Measurements from ENCODE around the gene ANO4. TPM values are rescaled to one million over a fixed set of nuclear protein-coding genes. Genes with fewer than 3 reads are reported as not detected.

Gene ANO4
- total and polyA plus RNA-seq, 4 experiments from 2014 or later, result not detected

DNA sequence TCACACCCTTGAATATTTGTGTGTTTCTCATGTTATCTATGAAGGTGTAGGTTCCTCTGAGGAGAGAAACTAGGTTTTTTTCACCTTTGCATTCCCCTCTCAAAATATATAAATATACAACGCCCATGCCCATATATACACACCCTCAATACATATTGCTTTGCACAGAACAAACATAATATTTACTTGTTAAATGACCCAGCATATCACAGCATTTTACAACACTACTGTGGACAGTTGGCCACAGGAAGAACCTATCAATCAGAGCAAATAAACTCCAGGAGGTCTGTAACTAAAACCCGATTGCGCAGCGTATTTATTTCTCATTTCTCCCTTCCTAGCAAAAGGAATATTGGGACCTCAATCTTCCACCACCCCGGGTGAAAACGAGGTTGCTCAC, 219.4 kb downstream of the ANO4 start:
- no peak for DNase-seq
- POLR2A ChIA-PET (ENCODE audit: partially characterized antibody), result no interaction called here
- Mint-ChIP-seq H3K9me3 (peaks cover 0 to 16% (median 8%) of the 10 kb centered on the region in 8 donors), H3K4me1 (no peaks in the 10 kb centered on the region), H3K27ac (no peak overlapping the region), H3K4me3 (no peak overlapping the region), H3K36me3 (no peaks in the 10 kb centered on the region), H3K27me3 (no peaks in the 10 kb centered on the region)
- Histone ChIP-seq H3K4me1 (ENCODE audit: insufficient read depth, low read length) (no peaks in the 10 kb centered on the region), H3K9me3 (ENCODE audit: control insufficient read depth in 1 of 2, low read length in 2 of 2) (peaks cover 0 to 3% of the 10 kb centered on the region in 2 donors), H3K36me3 (ENCODE audit: insufficient read depth, low read length) (no peaks in the 10 kb centered on the region), H3K27me3 (ENCODE audit: insufficient read depth, low read length) (no peaks in the 10 kb centered on the region), H3K4me3 (ENCODE audit: low read length in 2 of 2) (no peak overlapping the region), H3K27ac (ENCODE audit: low read depth, low read length) (no peak overlapping the region)
- intact Hi-C loops (cut with micrococcal nuclease), result no loop called here
- CTCF ChIA-PET (ENCODE audit: partially characterized antibody), result no interaction called here

DNA sequence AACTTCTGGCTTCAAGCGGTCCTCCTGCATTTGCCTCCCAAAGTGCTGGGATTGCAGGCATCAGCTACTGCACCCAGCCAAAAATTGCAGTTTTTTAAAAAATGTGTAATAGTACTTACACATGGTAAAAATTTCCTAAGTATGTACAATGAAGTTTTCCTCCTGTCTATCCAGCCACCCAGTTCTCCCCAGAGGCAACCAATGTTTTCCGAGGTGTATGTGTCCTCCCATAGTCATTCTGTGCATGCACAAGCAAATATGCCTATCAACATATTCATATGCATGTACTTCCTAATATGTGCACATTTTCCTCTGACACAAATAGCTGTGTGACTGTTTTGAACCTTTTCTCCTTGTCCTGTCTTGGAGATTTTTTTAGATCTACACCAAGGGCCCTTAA, 220.5 kb downstream of the ANO4 start:
- H3K36me3 Mint-ChIP-seq, result no peaks in the 10 kb centered on the region
- ChIA-PET CTCF (ENCODE audit: partially characterized antibody) (no interaction called here), POLR2A (ENCODE audit: partially characterized antibody) (no interaction called here)
- peaks cover 0 to 6% (median 2%) of the 10 kb centered on the region in 8 donors for H3K9me3 Mint-ChIP-seq
- Histone ChIP-seq H3K4me1 (ENCODE audit: insufficient read depth, low read length) (no peaks in the 10 kb centered on the region), H3K36me3 (ENCODE audit: insufficient read depth, low read length) (no peaks in the 10 kb centered on the region), H3K4me3 (ENCODE audit: low read length in 2 of 2) (no peak overlapping the region), H3K27me3 (ENCODE audit: insufficient read depth, low read length) (no peaks in the 10 kb centered on the region), H3K9me3 (ENCODE audit: control insufficient read depth in 1 of 2, low read length in 2 of 2) (no peaks in the 10 kb centered on the region), H3K27ac (ENCODE audit: low read depth, low read length) (no peak overlapping the region)
- no peak overlapping the region for H3K27ac Mint-ChIP-seq
- H3K4me1 Mint-ChIP-seq, result no peaks in the 10 kb centered on the region
- no peaks in the 10 kb centered on the region for H3K27me3 Mint-ChIP-seq
- no peak overlapping the region for H3K4me3 Mint-ChIP-seq
- DNase-seq, result no peak
- intact Hi-C loops (cut with micrococcal nuclease), result no loop called here

DNA sequence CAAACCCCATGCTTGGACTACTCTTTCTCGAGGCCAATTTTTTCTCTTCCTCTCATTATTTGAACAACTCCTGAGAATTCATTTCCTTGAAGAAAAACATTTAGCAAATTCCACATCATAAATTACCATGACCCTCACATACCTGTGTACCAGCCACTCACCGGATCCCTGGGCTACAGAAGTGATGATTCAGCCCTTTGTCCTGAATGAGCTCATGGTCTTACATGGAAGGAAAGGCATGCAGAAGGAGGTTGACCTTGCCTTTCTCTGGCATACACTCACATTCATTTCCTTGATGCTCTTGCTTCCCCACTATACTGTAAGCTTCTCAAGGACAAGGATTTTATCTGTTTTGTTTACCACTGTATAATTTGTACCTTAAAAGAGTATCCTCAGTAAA, 224.0 kb downstream of the ANO4 start:
- Histone ChIP-seq H3K36me3 (ENCODE audit: insufficient read depth, low read length) (no peaks in the 10 kb centered on the region), H3K4me3 (ENCODE audit: low read length in 2 of 2) (no peak overlapping the region), H3K4me1 (ENCODE audit: insufficient read depth, low read length) (no peaks in the 10 kb centered on the region), H3K27me3 (ENCODE audit: insufficient read depth, low read length) (no peaks in the 10 kb centered on the region), H3K27ac (ENCODE audit: low read depth, low read length) (no peak overlapping the region), H3K9me3 (ENCODE audit: control insufficient read depth in 1 of 2, low read length in 2 of 2) (no peaks in the 10 kb centered on the region)
- Mint-ChIP-seq H3K9me3 (peaks cover 0 to 7% (median 2%) of the 10 kb centered on the region in 8 donors), H3K36me3 (no peaks in the 10 kb centered on the region), H3K4me3 (no peak overlapping the region), H3K27me3 (no peaks in the 10 kb centered on the region), H3K4me1 (no peaks in the 10 kb centered on the region), H3K27ac (no peak overlapping the region)
- DNase-seq, result no peak
- CTCF ChIA-PET (ENCODE audit: partially characterized antibody), result no interaction called here
- POLR2A ChIA-PET (ENCODE audit: partially characterized antibody), result no interaction called here
- intact Hi-C loops (cut with micrococcal nuclease), result no loop called here

DNA sequence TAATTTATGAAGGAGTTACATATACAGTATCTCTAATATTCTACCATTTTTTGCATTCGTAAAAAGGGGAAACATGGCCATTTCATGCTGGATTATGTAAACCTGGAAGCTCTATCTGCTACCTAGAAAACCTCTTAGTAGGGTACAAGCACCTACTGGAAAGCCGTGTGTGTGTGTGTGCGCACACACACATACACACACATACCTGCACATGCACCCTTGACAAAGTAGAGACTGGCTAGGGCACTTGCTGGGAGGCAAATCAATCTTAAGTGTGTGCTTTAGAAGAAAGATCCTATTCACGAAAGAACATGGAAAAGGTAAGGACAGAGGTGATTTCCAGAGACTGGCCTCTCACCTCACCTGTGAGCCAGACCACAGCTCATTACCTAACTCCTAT, 224.6 kb downstream of the ANO4 start:
- Histone ChIP-seq H3K36me3 (ENCODE audit: insufficient read depth, low read length) (no peaks in the 10 kb centered on the region), H3K9me3 (ENCODE audit: control insufficient read depth in 1 of 2, low read length in 2 of 2) (no peaks in the 10 kb centered on the region), H3K27me3 (ENCODE audit: insufficient read depth, low read length) (no peaks in the 10 kb centered on the region), H3K4me1 (ENCODE audit: insufficient read depth, low read length) (no peaks in the 10 kb centered on the region), H3K4me3 (ENCODE audit: low read length in 2 of 2) (no peak overlapping the region), H3K27ac (ENCODE audit: low read depth, low read length) (no peak overlapping the region)
- Mint-ChIP-seq H3K9me3 (peaks cover 0 to 7% (median 2%) of the 10 kb centered on the region in 8 donors), H3K4me3 (no peak overlapping the region), H3K4me1 (no peaks in the 10 kb centered on the region), H3K27ac (no peak overlapping the region), H3K36me3 (no peaks in the 10 kb centered on the region), H3K27me3 (no peaks in the 10 kb centered on the region)
- CTCF ChIA-PET (ENCODE audit: partially characterized antibody), result no interaction called here
- DNase-seq, result no peak
- intact Hi-C loops (cut with micrococcal nuclease), result no loop called here
- POLR2A ChIA-PET (ENCODE audit: partially characterized antibody), result no interaction called here

DNA sequence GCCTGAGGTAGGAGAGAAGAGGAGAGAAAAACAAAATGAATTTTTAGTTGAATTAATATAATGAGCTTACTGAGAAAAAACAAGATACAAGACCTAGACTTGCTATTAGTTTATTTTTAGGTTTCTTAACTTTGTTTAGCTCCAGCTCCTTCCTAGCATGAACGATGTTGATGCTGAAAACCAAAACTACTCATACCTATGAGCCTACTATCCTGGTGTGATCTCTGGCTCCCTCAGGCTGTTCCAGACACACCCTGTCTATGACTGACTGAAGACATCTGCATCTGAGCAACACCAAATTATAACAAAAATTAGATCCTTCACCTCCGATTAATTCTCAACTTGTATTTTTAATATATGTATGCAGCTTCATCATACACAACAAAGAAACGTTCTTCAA, 225.1 kb downstream of the ANO4 start:
- H3K36me3 ChIP-seq (ENCODE audit: insufficient read depth, low read length), result no peaks in the 10 kb centered on the region
- Mint-ChIP-seq H3K4me1 (no peaks in the 10 kb centered on the region), H3K4me3 (no peak overlapping the region), H3K36me3 (no peaks in the 10 kb centered on the region), H3K27me3 (no peaks in the 10 kb centered on the region), H3K9me3 (peaks cover 0 to 7% (median 2%) of the 10 kb centered on the region in 8 donors), H3K27ac (no peak overlapping the region)
- ChIA-PET POLR2A (ENCODE audit: partially characterized antibody) (no interaction called here), CTCF (ENCODE audit: partially characterized antibody) (no interaction called here)
- H3K4me1 ChIP-seq (ENCODE audit: insufficient read depth, low read length), result no peaks in the 10 kb centered on the region
- no peak overlapping the region for H3K4me3 ChIP-seq (ENCODE audit: low read length in 2 of 2)
- no peak for DNase-seq
- H3K27ac ChIP-seq (ENCODE audit: low read depth, low read length), result no peak overlapping the region
- intact Hi-C loops (cut with micrococcal nuclease), result no loop called here
- H3K9me3 ChIP-seq (ENCODE audit: control insufficient read depth in 1 of 2, low read length in 2 of 2), result no peaks in the 10 kb centered on the region
- H3K27me3 ChIP-seq (ENCODE audit: insufficient read depth, low read length), result no peaks in the 10 kb centered on the region

DNA sequence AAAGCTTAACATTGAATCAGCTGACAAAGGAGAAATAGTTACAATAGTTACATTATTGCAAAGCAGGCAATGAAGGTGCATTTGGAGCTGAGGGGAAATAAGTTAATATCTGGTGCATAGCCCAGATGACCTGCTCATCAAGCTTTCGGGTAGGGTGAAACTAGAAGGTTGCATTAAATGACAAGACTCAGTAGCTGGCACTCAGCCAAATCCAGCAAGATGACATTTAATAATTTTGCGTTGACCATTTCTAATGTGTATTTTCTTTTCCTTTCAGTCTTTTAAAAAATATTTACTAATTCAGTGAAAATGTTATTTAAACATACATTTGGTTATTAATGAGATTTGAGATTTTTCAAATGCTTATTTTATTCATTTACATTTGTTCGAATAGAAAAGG, 226.9 kb downstream of the ANO4 start:
- no peak overlapping the region for H3K4me3 ChIP-seq (ENCODE audit: low read length in 2 of 2)
- no peaks in the 10 kb centered on the region for H3K9me3 ChIP-seq (ENCODE audit: control insufficient read depth in 1 of 2, low read length in 2 of 2)
- Mint-ChIP-seq H3K4me1 (no peaks in the 10 kb centered on the region), H3K9me3 (peaks cover 0 to 11% (median 4%) of the 10 kb centered on the region in 8 donors), H3K4me3 (no peak overlapping the region), H3K36me3 (no peaks in the 10 kb centered on the region), H3K27ac (no peak overlapping the region), H3K27me3 (no peaks in the 10 kb centered on the region)
- ChIA-PET POLR2A (ENCODE audit: partially characterized antibody) (no interaction called here), CTCF (ENCODE audit: partially characterized antibody) (interaction anchor here (0.9 kb wide), 1 partner anchor 15 kb away, joined by 3 read pairs; no protein-coding TSS in a partner anchor)
- no peaks in the 10 kb centered on the region for H3K4me1 ChIP-seq (ENCODE audit: insufficient read depth, low read length)
- H3K27me3 ChIP-seq (ENCODE audit: insufficient read depth, low read length), result no peaks in the 10 kb centered on the region
- intact Hi-C loops (cut with micrococcal nuclease), result no loop called here
- H3K36me3 ChIP-seq (ENCODE audit: insufficient read depth, low read length), result no peaks in the 10 kb centered on the region
- no peak for DNase-seq
- H3K27ac ChIP-seq (ENCODE audit: low read depth, low read length), result no peak overlapping the region

DNA sequence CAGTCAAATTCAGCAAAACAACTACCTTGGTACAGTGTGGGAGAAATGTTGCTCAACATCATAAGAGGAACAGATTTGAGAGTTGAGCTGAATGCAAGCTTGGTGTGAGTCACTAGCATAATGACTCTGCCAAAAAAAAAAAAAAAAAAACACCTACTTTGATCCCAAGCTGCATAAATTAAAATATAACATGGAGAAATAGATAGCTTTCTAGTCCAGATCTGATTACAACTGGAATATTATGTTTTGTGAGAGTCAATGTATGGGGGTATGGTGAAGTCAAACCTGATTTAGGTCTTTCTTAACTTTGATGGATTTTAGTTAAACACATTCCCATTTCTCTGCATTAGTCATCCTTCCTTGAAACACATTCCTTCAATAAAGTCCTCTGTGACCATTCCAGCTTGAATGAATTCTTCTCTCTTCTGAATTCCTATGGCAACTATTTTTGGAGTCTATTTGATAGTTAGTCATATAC, 227.4 kb downstream of the ANO4 start:
- Histone ChIP-seq H3K4me1 (ENCODE audit: insufficient read depth, low read length) (no peaks in the 10 kb centered on the region), H3K27me3 (ENCODE audit: insufficient read depth, low read length) (no peaks in the 10 kb centered on the region), H3K27ac (ENCODE audit: low read depth, low read length) (no peak overlapping the region), H3K4me3 (ENCODE audit: low read length in 2 of 2) (no peak overlapping the region), H3K9me3 (ENCODE audit: control insufficient read depth in 1 of 2, low read length in 2 of 2) (no peaks in the 10 kb centered on the region), H3K36me3 (ENCODE audit: insufficient read depth, low read length) (no peaks in the 10 kb centered on the region)
- Mint-ChIP-seq H3K27ac (no peak overlapping the region), H3K36me3 (no peaks in the 10 kb centered on the region), H3K27me3 (no peaks in the 10 kb centered on the region), H3K4me3 (no peak overlapping the region), H3K4me1 (no peaks in the 10 kb centered on the region), H3K9me3 (peaks cover 0 to 11% (median 4%) of the 10 kb centered on the region in 8 donors)
- intact Hi-C loops (cut with micrococcal nuclease), result no loop called here
- CTCF ChIA-PET (ENCODE audit: partially characterized antibody), result interaction anchor here (0.9 kb wide), 1 partner anchor 15 kb away, joined by 3 read pairs; no protein-coding TSS in a partner anchor
- POLR2A ChIA-PET (ENCODE audit: partially characterized antibody), result no interaction called here
- no peak for DNase-seq

DNA sequence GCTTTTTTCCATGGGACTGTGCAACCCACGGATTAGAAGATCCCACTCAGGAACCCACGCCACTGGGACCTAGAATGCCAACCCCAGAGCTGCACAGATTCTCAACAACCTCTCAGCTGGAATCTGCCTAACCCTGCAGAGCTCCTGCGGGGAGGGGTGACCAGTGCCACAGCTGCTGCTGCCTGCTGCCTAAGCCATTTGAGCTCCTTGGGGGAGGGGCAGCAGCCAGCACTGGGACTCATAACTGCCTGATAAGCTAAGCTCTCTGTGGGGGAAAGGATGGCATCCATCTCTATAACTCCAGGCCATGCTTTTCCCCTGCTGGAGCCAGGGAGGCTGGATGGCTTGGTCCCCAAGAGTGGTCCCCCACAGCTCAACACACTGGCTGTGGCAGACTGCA, 232.6 kb downstream of the ANO4 start:
- CTCF ChIA-PET (ENCODE audit: partially characterized antibody), result no interaction called here
- DNase-seq, result no peak
- Histone ChIP-seq H3K36me3 (ENCODE audit: insufficient read depth, low read length) (no peaks in the 10 kb centered on the region), H3K4me1 (ENCODE audit: insufficient read depth, low read length) (no peaks in the 10 kb centered on the region), H3K9me3 (ENCODE audit: control insufficient read depth in 1 of 2, low read length in 2 of 2) (no peaks in the 10 kb centered on the region), H3K27ac (ENCODE audit: low read depth, low read length) (no peak overlapping the region), H3K4me3 (ENCODE audit: low read length in 2 of 2) (no peak overlapping the region), H3K27me3 (ENCODE audit: insufficient read depth, low read length) (no peaks in the 10 kb centered on the region)
- H3K9me3 Mint-ChIP-seq, result peaks cover 0 to 41% (median 22%) of the 10 kb centered on the region in 8 donors
- intact Hi-C loops (cut with micrococcal nuclease), result no loop called here
- H3K27ac Mint-ChIP-seq, result no peak overlapping the region
- H3K4me1 Mint-ChIP-seq, result no peaks in the 10 kb centered on the region
- H3K4me3 Mint-ChIP-seq, result no peak overlapping the region
- H3K36me3 Mint-ChIP-seq, result no peaks in the 10 kb centered on the region
- H3K27me3 Mint-ChIP-seq, result no peaks in the 10 kb centered on the region
- POLR2A ChIA-PET (ENCODE audit: partially characterized antibody), result no interaction called here

Measured in CD4-positive, alpha-beta memory T cell (primary cell).